Fibroblast of mammary gland (primary cell): ENCODE results near the gene ATG7.

Source experiments
- DNase-seq: peaks from one replicate; pipeline ENCODE4 v3.0.0-alpha.2; 2010; ENCODE audit warnings: low read depth
- H3K4me3 ChIP-seq: 2 replicates; pipeline ENCODE4 v1.5.1; 2011; ENCODE audit warnings: low read depth, mild to moderate bottlenecking, low read length, moderate library complexity; ENCODE audit not compliant: control insufficient read depth
- CTCF ChIP-seq: conservative IDR thresholded peaks from 2 replicates; pipeline ENCODE4 v1.5.1; 2011; ENCODE audit warnings: low read depth, low read length, inconsistent platforms; ENCODE audit not compliant: control insufficient read depth, insufficient read depth

ATG7 gene

GRCh38 chr3:11544412-11545181 is 272.4 kb downstream of the ATG7 start:
- no peak overlapping the region for H3K4me3 ChIP-seq
- DNase-seq: peak; percentile 57
- TF ChIP-seq CTCF: no peak

- TF ChIP-seq CTCF: peak; percentile 8
- peak; percentile 21 for DNase-seq
- H3K4me3 ChIP-seq: no peak overlapping the region
These were observed 273.1 kb downstream of the ATG7 start for GRCh38 chr3:11545186-11545851.

GRCh38 chr3:11546657-11547302 is 274.6 kb downstream of the ATG7 start:
- no peak for TF ChIP-seq CTCF
- no peak for DNase-seq
- H3K4me3 ChIP-seq: no peak overlapping the region

- no peak for TF ChIP-seq CTCF
- H3K4me3 ChIP-seq: no peak overlapping the region
- DNase-seq: peak; percentile 46
These were observed 275.3 kb downstream of the ATG7 start for GRCh38 chr3:11547498-11547897.

- DNase-seq: peak; percentile 83
- TF ChIP-seq CTCF: no peak
- H3K4me3 ChIP-seq: no peak overlapping the region
These were observed 276.5 kb downstream of the ATG7 start for GRCh38 chr3:11548721-11549131.

- no peak for TF ChIP-seq CTCF
- H3K4me3 ChIP-seq: no peak overlapping the region
- DNase-seq: peak; percentile 75
These were observed 277.5 kb downstream of the ATG7 start for GRCh38 chr3:11549580-11550140.
